Muscle layer of colon (tissue), 2 donors: ENCODE data around the gene KCNK10.

Source experiments
- H3K27ac ChIP-seq: one replicate; pipeline ENCODE4 v1.7.0; 2013; ENCODE audit warnings: low read depth, mild to moderate bottlenecking, low read length, moderate library complexity
- H3K27me3 ChIP-seq, 2 donors: one replicate each; pipeline ENCODE4 v1.7.0; 2013; ENCODE audit warnings: low read length in 2 of 2, mild to moderate bottlenecking in 2 of 2; ENCODE audit not compliant: insufficient read depth in 2 of 2, control insufficient read depth in 1 of 2
- H3K36me3 ChIP-seq: one replicate; pipeline ENCODE4 v1.7.0; 2013; ENCODE audit warnings: mild to moderate bottlenecking, low read length; ENCODE audit not compliant: insufficient read depth
- H3K4me1 ChIP-seq: one replicate; pipeline ENCODE4 v1.7.0; 2013; ENCODE audit warnings: mild to moderate bottlenecking, low read length; ENCODE audit not compliant: insufficient read depth
- H3K4me3 ChIP-seq, 2 donors: one replicate each; pipeline ENCODE4 v1.7.0; 2013; ENCODE audit warnings: low read length in 2 of 2, low read depth in 1 of 2, mild to moderate bottlenecking in 1 of 2, moderate library complexity in 1 of 2
- H3K9ac ChIP-seq: one replicate; pipeline ENCODE4 v1.7.0; 2013; ENCODE audit warnings: low read length
- H3K9me3 ChIP-seq: one replicate; pipeline ENCODE4 v1.7.0; 2013; ENCODE audit warnings: mild to moderate bottlenecking, low read length
- donor health status: abdominal sarcoma.
- donor health status: Adenocarcinoma of cecum.

KCNK10 gene

DNA sequence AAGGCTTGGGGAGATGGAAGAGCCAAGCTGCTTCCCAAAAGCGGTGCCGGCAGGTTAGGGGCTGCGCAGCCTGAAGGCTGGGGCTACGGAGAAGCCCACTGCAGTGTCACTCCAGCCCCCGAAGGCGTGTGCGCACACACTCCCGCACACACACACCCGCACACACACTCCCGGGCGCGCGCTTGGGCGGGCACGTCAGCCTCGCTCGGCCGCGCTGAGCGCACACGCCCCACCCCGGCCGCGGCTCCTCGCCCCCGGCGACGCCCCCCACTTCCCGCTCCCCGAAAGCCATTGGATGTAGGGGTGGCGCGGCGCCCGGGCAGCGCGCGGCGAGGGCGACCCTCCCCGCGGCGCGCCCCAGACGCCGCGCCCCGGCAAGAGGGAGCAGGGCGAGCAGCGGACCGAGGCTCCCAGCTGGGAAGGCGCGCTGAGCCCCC is at the start of gene KCNK10:
Gene KCNK10, minus strand, starts transcription at position 184 of the 437 bp plus-strand sequence. CDS start 471 bp downstream, outside the sequence.
- no peaks in the 10 kb centered on the region for H3K4me1 ChIP-seq
- H3K36me3 ChIP-seq: no peaks in the 10 kb centered on the region
- peaks cover 9 to 38% of the 10 kb centered on the region in 2 donors for H3K27me3 ChIP-seq
- no peak within 1 kb of the TSS for H3K9ac ChIP-seq
- H3K27ac ChIP-seq: no peak within 1 kb of the TSS
- H3K9me3 ChIP-seq: no peaks in the 10 kb centered on the region
- peak within 1 kb of the TSS in 1 of 2 donors; percentile 11 for H3K4me3 ChIP-seq

- no peaks in the 10 kb centered on the region for H3K36me3 ChIP-seq
- no peaks in the 10 kb centered on the region for H3K9me3 ChIP-seq
- H3K4me3 ChIP-seq: no peak overlapping the region
- no peak overlapping the region for H3K9ac ChIP-seq
- H3K4me1 ChIP-seq: no peaks in the 10 kb centered on the region
- H3K27ac ChIP-seq: no peak overlapping the region
- H3K27me3 ChIP-seq: no peaks in the 10 kb centered on the region
Observed at GRCh38 chr14:88369496-88369895, 46.4 kb upstream of the KCNK10 start.

DNA sequence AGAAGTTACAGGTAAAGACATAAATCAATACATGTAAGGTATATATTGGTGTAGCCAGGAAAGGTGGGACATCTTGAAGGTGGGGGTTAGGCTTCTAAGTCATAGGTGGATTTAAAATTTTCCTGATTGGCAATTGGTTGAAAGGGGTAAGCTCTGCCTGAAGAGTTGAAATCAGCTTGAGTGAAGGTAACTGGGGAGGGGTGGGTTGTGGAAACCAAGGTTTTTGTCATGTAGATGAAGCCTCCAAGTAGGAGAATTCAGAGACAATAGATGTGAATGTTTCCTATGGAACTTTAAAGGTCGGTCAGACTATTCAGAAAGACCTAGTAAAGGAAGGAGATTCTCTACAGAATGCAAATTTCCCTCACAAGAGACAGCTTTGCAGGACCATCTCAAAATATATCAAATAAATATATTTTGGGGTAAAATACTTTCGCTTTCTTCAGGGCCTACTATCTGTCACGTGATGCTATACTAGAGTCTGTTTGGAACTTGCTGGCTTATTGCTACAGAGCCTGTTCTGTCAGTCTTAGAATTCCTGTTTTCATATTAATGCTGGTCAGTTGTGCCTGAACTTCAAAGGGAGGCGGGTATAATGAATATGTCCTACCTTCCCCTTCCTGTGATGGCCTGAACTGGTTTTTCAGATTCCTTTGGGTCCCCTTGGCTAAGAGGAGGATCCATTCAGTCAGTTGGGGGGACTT is 41.8 kb upstream of the KCNK10 start:
- Histone ChIP-seq H3K4me3 (no peak overlapping the region), H3K9ac (no peak overlapping the region), H3K4me1 (no peaks in the 10 kb centered on the region), H3K9me3 (no peaks in the 10 kb centered on the region), H3K27ac (no peak overlapping the region), H3K36me3 (no peaks in the 10 kb centered on the region), H3K27me3 (no peaks in the 10 kb centered on the region)

GRCh38 chr14:88363644-88364043 is 40.6 kb upstream of the KCNK10 start:
- Histone ChIP-seq H3K27ac (no peak overlapping the region), H3K4me3 (no peak overlapping the region), H3K4me1 (no peaks in the 10 kb centered on the region), H3K9ac (no peak overlapping the region), H3K27me3 (no peaks in the 10 kb centered on the region), H3K36me3 (no peaks in the 10 kb centered on the region), H3K9me3 (no peaks in the 10 kb centered on the region)

DNA sequence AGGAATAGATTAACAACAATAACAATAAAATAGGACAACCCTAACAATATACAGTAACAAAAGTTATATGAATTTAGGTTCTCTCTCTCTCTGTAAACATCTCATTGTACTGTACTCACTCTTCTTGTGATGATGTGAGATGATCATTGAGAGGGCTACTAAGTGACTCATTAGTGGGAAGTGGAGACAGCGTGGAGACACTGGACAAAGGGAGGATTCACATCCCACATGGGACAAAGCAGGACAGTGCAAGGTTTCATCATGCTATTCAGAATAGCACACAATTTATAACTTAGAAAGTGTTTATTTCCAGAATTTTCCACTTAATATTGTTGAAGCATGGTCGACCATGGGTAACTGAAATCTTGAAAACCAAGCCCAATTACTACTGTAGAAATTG is 36.4 kb upstream of the KCNK10 start:
- Histone ChIP-seq H3K27me3 (no peaks in the 10 kb centered on the region), H3K36me3 (no peaks in the 10 kb centered on the region), H3K9me3 (no peaks in the 10 kb centered on the region), H3K27ac (no peak overlapping the region), H3K4me3 (no peak overlapping the region), H3K9ac (no peak overlapping the region), H3K4me1 (no peaks in the 10 kb centered on the region)

DNA sequence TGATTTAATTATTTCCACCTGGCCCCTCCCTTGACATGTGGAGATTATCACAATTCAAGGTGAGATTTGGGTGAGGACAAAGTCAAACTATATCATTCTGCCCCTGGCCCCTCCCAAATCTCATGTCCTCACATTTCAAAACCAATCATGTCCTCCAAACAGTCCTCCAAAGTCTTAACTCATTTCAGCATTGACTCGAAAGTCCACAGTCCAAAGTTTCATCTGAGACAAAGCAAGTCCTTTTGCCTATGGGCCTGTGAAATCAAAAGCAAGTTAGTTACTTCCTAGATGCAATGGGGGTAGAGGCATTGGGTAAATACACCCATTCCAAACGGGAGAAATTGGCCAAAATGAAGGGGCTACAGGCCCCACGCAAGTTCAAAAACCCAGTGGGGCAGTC is 31.3 kb upstream of the KCNK10 start:
- Histone ChIP-seq H3K4me3 (no peak overlapping the region), H3K27ac (no peak overlapping the region), H3K9ac (no peak overlapping the region), H3K27me3 (no peaks in the 10 kb centered on the region), H3K9me3 (no peaks in the 10 kb centered on the region), H3K4me1 (no peaks in the 10 kb centered on the region), H3K36me3 (no peaks in the 10 kb centered on the region)

DNA sequence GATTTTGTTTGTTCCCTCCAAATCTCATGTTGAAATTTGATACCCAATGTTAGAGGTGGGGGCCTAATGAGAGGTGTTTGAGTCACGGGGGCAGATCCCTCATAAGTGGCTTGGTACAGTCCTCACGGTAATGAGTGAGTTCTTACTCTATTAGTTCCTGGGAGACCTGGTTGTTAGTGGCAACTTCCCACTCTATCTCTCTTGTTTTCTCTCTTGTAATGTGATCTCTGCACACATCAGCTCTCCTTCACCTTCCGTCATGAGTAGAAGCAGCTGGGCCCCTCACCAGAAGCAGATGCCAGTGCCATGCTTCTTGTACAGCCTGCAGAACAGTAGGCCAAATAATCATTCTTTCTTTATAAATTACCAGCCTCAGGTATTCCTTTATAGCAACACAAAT is 29.6 kb upstream of the KCNK10 start:
- H3K4me1 ChIP-seq: no peaks in the 10 kb centered on the region
- no peak overlapping the region for H3K27ac ChIP-seq
- H3K27me3 ChIP-seq: no peaks in the 10 kb centered on the region
- H3K9ac ChIP-seq: no peak overlapping the region
- H3K36me3 ChIP-seq: no peaks in the 10 kb centered on the region
- H3K9me3 ChIP-seq: no peaks in the 10 kb centered on the region
- H3K4me3 ChIP-seq: no peak overlapping the region

DNA sequence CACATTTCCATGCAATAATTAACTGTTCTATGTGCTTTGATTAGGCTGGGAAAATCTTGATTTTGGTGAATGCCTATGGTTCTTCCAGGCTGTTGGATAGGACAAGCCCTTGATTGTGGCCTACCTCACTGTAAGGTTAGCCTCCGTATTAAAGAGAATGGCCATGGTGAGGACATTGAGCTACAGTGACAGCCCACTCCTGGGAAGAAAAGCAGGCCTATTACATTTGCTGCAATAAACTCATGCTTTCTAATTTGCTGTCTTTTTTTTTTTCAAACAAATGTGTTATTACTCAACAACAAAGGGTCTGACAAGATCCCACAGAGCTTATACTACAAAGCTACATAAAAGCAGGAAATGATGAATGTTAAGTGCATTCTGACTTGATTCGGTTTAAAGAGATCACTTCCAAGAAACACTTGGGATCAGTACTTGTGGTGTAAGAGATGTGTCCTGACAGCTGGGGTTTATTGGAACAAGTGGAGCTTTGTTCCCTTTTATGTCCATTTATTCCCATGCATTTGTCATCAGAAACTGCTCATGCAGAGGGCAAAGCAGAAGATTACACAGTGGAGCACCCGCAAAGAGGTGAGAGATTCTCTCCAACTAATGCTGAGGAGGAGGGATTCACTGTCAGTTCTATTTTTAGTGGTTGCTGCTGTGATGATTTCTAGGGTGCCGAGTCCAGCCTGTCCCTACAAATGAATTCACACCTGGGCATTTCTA is 29.1 kb upstream of the KCNK10 start:
- H3K36me3 ChIP-seq: no peaks in the 10 kb centered on the region
- no peak overlapping the region for H3K27ac ChIP-seq
- H3K4me3 ChIP-seq: no peak overlapping the region
- H3K9ac ChIP-seq: no peak overlapping the region
- H3K27me3 ChIP-seq: no peaks in the 10 kb centered on the region
- H3K4me1 ChIP-seq: no peaks in the 10 kb centered on the region
- H3K9me3 ChIP-seq: no peaks in the 10 kb centered on the region

DNA sequence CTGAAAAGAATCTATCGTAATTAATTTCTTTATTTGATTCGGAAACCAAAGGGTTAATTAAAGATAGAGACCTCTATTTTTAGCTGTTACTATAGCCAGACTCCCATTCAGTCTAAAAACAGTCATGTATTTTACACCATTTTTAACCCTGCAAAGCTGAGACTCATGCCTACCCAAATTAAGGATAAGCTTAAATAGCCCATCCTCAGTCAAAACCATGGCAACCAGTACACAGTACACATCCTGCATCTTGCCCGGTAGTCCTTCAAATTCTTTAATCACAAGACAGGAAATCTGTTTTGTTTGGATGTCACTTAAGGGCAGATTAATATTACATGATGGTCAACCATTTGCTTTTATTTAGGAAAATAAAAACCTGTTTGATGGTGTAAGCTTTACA is 25.5 kb upstream of the KCNK10 start:
- Histone ChIP-seq H3K27ac (no peak overlapping the region), H3K9ac (no peak overlapping the region), H3K4me3 (no peak overlapping the region), H3K27me3 (no peaks in the 10 kb centered on the region), H3K9me3 (no peaks in the 10 kb centered on the region), H3K36me3 (no peaks in the 10 kb centered on the region), H3K4me1 (no peaks in the 10 kb centered on the region)

- Histone ChIP-seq H3K27ac (no peak overlapping the region), H3K9me3 (no peaks in the 10 kb centered on the region), H3K4me1 (no peaks in the 10 kb centered on the region), H3K36me3 (no peaks in the 10 kb centered on the region), H3K4me3 (no peak overlapping the region), H3K27me3 (no peaks in the 10 kb centered on the region), H3K9ac (no peak overlapping the region)
Observed at GRCh38 chr14:88346048-88346639, 23.1 kb upstream of the KCNK10 start.

- Histone ChIP-seq H3K4me1 (no peaks in the 10 kb centered on the region), H3K9ac (no peak overlapping the region), H3K27ac (no peak overlapping the region), H3K36me3 (no peaks in the 10 kb centered on the region), H3K9me3 (no peaks in the 10 kb centered on the region), H3K4me3 (no peak overlapping the region), H3K27me3 (no peaks in the 10 kb centered on the region)
Observed at GRCh38 chr14:88342980-88343379, 19.9 kb upstream of the KCNK10 start.
